T-cell (primary cell): ENCODE results near the gene RNF32. TPM values are rescaled to one million over a fixed set of nuclear protein-coding genes. Genes with fewer than 3 reads are reported as not detected.

Source experiments
- ATAC-seq, 4 experiments: fragments of 200-7000 bp in 3 of 4; fragments of 150-1000 bp in 1 of 4; cut with Tn5 transposase; replicated peaks in 1 of 4; 1 replicate in 3 of 4; 2 replicates in 1 of 4; pipeline ENCODE4 v1.10.0; 2021; ENCODE audit warnings: moderate library complexity in 3 of 4, mild to moderate bottlenecking in 2 of 4, moderate number of reproducible peaks in 1 of 4
- CTCF ChIA-PET, 2 donors: fragments of 300-600 bp; sonication (Branson Sonifier 250); formaldehyde crosslinking; loops; one replicate each; lab custom pipeline; 2022; ENCODE audit warnings: antibody characterized with exemption in 2 of 2; lab: Charles Lee
- POLR2A ChIA-PET, 2 donors: fragments of 300-600 bp; sonication (Branson Sonifier 250); formaldehyde crosslinking; loops; one replicate each; lab custom pipeline; 2022; ENCODE audit warnings: antibody characterized with exemption in 2 of 2; lab: Charles Lee
- DNase-seq, 35 experiments: peaks; one replicate each; pipeline versions ENCODE4 v3.0.0 to v3.0.0-alpha.2; 2013 to 2023
- H3K27ac ChIP-seq: one replicate; pipeline ENCODE4 v1.5.1; 2013; ENCODE audit warnings: low read length
- H3K27me3 ChIP-seq, 2 experiments: replicated peaks in 1 of 2; 1 replicate in 1 of 2; 2 replicates in 1 of 2; pipeline versions ENCODE4 v1.6.1 to v1.7.0; 2013; ENCODE audit warnings: low read length in 1 of 2, mixed read lengths in 1 of 2; ENCODE audit not compliant: control insufficient read depth in 2 of 2, insufficient read depth in 2 of 2; ENCODE audit errors: extremely low read depth in 1 of 2
- H3K36me3 ChIP-seq, 2 donors: 1 replicate in 1 of 2; 2 replicates in 1 of 2; pipeline versions ENCODE4 v1.6.1 to v1.7.0; 2013; ENCODE audit warnings: low read length in 1 of 2; ENCODE audit not compliant: control insufficient read depth in 2 of 2, insufficient read depth in 1 of 2; ENCODE audit errors: extremely low read depth in 1 of 2
- H3K4me1 ChIP-seq, 2 experiments: 1 replicate in 1 of 2; 2 replicates in 1 of 2; pipeline versions ENCODE4 v1.6.1 to v1.7.0; 2013; ENCODE audit warnings: low read length in 2 of 2, mixed read lengths in 1 of 2; ENCODE audit not compliant: insufficient read depth in 2 of 2, control insufficient read depth in 1 of 2; ENCODE audit errors: extremely low read depth in 1 of 2
- H3K4me3 ChIP-seq, 2 donors: 1 replicate in 1 of 2; 2 replicates in 1 of 2; pipeline versions ENCODE4 v1.5.1 to v1.7.0; 2013; ENCODE audit warnings: mild to moderate bottlenecking in 2 of 2, low read length in 1 of 2, moderate library complexity in 1 of 2; ENCODE audit not compliant: control insufficient read depth in 1 of 2; ENCODE audit errors: extremely low read depth in 1 of 2
- H3K9me3 ChIP-seq: 2 replicates; pipeline ENCODE4 v1.7.0; 2013
- H3K27ac Mint-ChIP-seq, 2 donors: one replicate each; pipeline ENCODE4 v1.8.0; 2020 to 2021; ENCODE audit warnings: mild to moderate bottlenecking in 2 of 2, mixed read lengths in 2 of 2
- H3K27me3 Mint-ChIP-seq, 2 donors: one replicate each; pipeline ENCODE4 v1.8.0; 2021 to 2022; ENCODE audit warnings: mixed read lengths in 2 of 2
- H3K36me3 Mint-ChIP-seq: one replicate; pipeline ENCODE4 v1.8.0; 2021; ENCODE audit warnings: mixed read lengths
- H3K4me1 Mint-ChIP-seq, 3 donors: one replicate each; pipeline ENCODE4 v1.8.0; 2020 to 2022; ENCODE audit warnings: mixed read lengths in 3 of 3, mild to moderate bottlenecking in 1 of 3
- H3K4me3 Mint-ChIP-seq, 3 donors: one replicate each; pipeline ENCODE4 v1.8.0; 2020 to 2022; ENCODE audit warnings: mild to moderate bottlenecking in 3 of 3, mixed read lengths in 3 of 3, moderate library complexity in 3 of 3
- H3K9me3 Mint-ChIP-seq, 3 donors: one replicate each; pipeline ENCODE4 v1.8.0; 2020 to 2022; ENCODE audit warnings: mixed read lengths in 3 of 3
- WGBS: methylation state at CpG from one replicate; pipeline ENCODE4 v1.1.5; 2013; ENCODE audit warnings: missing lambda C conversion rate; ENCODE audit not compliant: insufficient coverage; 5-methylcytosine and 5-hydroxymethylcytosine counted together
- total RNA-seq, 35 experiments: library from RNA in 6 of 35; stranded (reverse) in 6 of 35; fragments of 120-200 nt in 1 of 35; gene quantifications; one replicate each; pipeline versions ENCODE4 v1.2.1 to v1.2.4 and lab custom pipeline; 2013 to 2026

The RNF32 gene
- total RNA-seq, 5 donors from 2014 or later (not counting 1 experiment from before 2014, with no cell fraction given): 0.41 to 1.4 (median 1.1) TPM; not detected in 1

GRCh38 chr7:156603011-156603410 lies 37.6 kb upstream of the RNF32 start:
- ATAC-seq: no peak
- Histone ChIP-seq H3K4me3 (no peak overlapping the region), H3K9me3 (no peaks in the 10 kb centered on the region), H3K36me3 (no peaks in the 10 kb centered on the region), H3K4me1 (peaks cover 0 to 9% of the 10 kb centered on the region in 2 experiments), H3K27me3 (peaks cover 0 to 36% of the 10 kb centered on the region in 2 experiments), H3K27ac (no peak overlapping the region)
- Mint-ChIP-seq H3K27me3 (peaks cover 13 to 22% of the 10 kb centered on the region in 2 donors), H3K9me3 (peaks cover 0 to 2% (median 0%) of the 10 kb centered on the region in 3 donors), H3K4me1 (no peaks in the 10 kb centered on the region), H3K36me3 (no peaks in the 10 kb centered on the region), H3K27ac (no peak overlapping the region), H3K4me3 (no peak overlapping the region)
- POLR2A ChIA-PET: no interaction called here
- 84% methylated on average over 4 of the region's 6 CpGs for WGBS
- no peak for DNase-seq
- CTCF ChIA-PET: interaction anchor here in 1 of 2 donors (1.0 to 1.1 kb wide), 2 partner anchors 9 to 10 kb away, joined by 3 read pairs; no protein-coding TSS in a partner anchor

GRCh38 chr7:156603629-156604028 lies 36.9 kb upstream of the RNF32 start:
- ChIA-PET POLR2A (no interaction called here), CTCF (interaction anchor here in 1 of 2 donors (1.1 kb wide), 1 partner anchor 9 kb away, joined by 3 read pairs; no protein-coding TSS in a partner anchor)
- no peak overlapping the region for H3K27ac Mint-ChIP-seq
- no peak overlapping the region for H3K4me3 Mint-ChIP-seq
- Histone ChIP-seq H3K9me3 (no peaks in the 10 kb centered on the region), H3K36me3 (no peaks in the 10 kb centered on the region), H3K27ac (no peak overlapping the region), H3K27me3 (peaks cover 0 to 42% of the 10 kb centered on the region in 2 experiments), H3K4me1 (peaks cover 0 to 12% of the 10 kb centered on the region in 2 experiments), H3K4me3 (no peak overlapping the region)
- no peaks in the 10 kb centered on the region for H3K9me3 Mint-ChIP-seq
- H3K36me3 Mint-ChIP-seq: no peaks in the 10 kb centered on the region
- H3K27me3 Mint-ChIP-seq: peaks cover 10 to 27% of the 10 kb centered on the region in 2 donors
- DNase-seq (no peak), ATAC-seq (no peak)
- peaks cover 2 to 3% (median 3%) of the 10 kb centered on the region in 3 donors for H3K4me1 Mint-ChIP-seq
- no CpG with 5 or more reads among the region's 7 CpGs for WGBS

GRCh38 chr7:156604311-156604710 lies 36.3 kb upstream of the RNF32 start:
- ATAC-seq (no peak), DNase-seq (no peak)
- Mint-ChIP-seq H3K9me3 (no peaks in the 10 kb centered on the region), H3K27me3 (peaks cover 13 to 32% of the 10 kb centered on the region in 2 donors), H3K4me3 (no peak overlapping the region), H3K36me3 (no peaks in the 10 kb centered on the region), H3K27ac (no peak overlapping the region), H3K4me1 (peaks cover 4 to 7% (median 5%) of the 10 kb centered on the region in 3 donors)
- Histone ChIP-seq H3K4me3 (no peak overlapping the region), H3K9me3 (no peaks in the 10 kb centered on the region), H3K27me3 (peaks cover 0 to 42% of the 10 kb centered on the region in 2 experiments), H3K36me3 (no peaks in the 10 kb centered on the region), H3K4me1 (peaks cover 0 to 12% of the 10 kb centered on the region in 2 experiments), H3K27ac (no peak overlapping the region)
- WGBS: 85% methylated on average over 13 of the region's 15 CpGs
- ChIA-PET CTCF (no interaction called here), POLR2A (no interaction called here)

- H3K27ac ChIP-seq: no peak overlapping the region
- Mint-ChIP-seq H3K4me1 (peaks cover 4 to 7% (median 5%) of the 10 kb centered on the region in 3 donors), H3K36me3 (no peaks in the 10 kb centered on the region), H3K4me3 (no peak overlapping the region), H3K27ac (no peak overlapping the region), H3K27me3 (peaks cover 13 to 32% of the 10 kb centered on the region in 2 donors), H3K9me3 (no peaks in the 10 kb centered on the region)
- WGBS: 90% methylated on average over 19 of the region's 22 CpGs
- no peaks in the 10 kb centered on the region for H3K9me3 ChIP-seq
- H3K4me1 ChIP-seq: peaks cover 0 to 12% of the 10 kb centered on the region in 2 experiments
- DNase-seq (no peak), ATAC-seq (no peak)
- no peaks in the 10 kb centered on the region for H3K36me3 ChIP-seq
- POLR2A ChIA-PET: no interaction called here
- CTCF ChIA-PET: no interaction called here
- H3K4me3 ChIP-seq: no peak overlapping the region
- peaks cover 1 to 42% of the 10 kb centered on the region in 2 experiments for H3K27me3 ChIP-seq
These were observed 35.5 kb upstream of the RNF32 start for GRCh38 chr7:156604836-156605695.

- H3K27ac Mint-ChIP-seq: no peak overlapping the region
- no peaks in the 10 kb centered on the region for H3K36me3 Mint-ChIP-seq
- DNase-seq: no peak
- CTCF ChIA-PET: no interaction called here
- no peak for ATAC-seq
- H3K27me3 Mint-ChIP-seq: peaks cover 13 to 32% of the 10 kb centered on the region in 2 donors
- H3K9me3 ChIP-seq: no peaks in the 10 kb centered on the region
- POLR2A ChIA-PET: no interaction called here
- no peaks in the 10 kb centered on the region for H3K9me3 Mint-ChIP-seq
- H3K36me3 ChIP-seq: no peaks in the 10 kb centered on the region
- no peak overlapping the region for H3K4me3 ChIP-seq
- H3K27ac ChIP-seq: no peak overlapping the region
- 100% methylated on average over 1 of the region's 5 CpGs for WGBS
- H3K4me3 Mint-ChIP-seq: no peak overlapping the region
- H3K4me1 Mint-ChIP-seq: peaks cover 4 to 9% (median 8%) of the 10 kb centered on the region in 3 donors
- peaks cover 2 to 42% of the 10 kb centered on the region in 2 experiments for H3K27me3 ChIP-seq
- H3K4me1 ChIP-seq: peaks cover 0 to 17% of the 10 kb centered on the region in 2 experiments
These were observed 34.4 kb upstream of the RNF32 start for GRCh38 chr7:156606135-156606534.

- Mint-ChIP-seq H3K36me3 (no peaks in the 10 kb centered on the region), H3K4me1 (peaks cover 4 to 13% (median 10%) of the 10 kb centered on the region in 3 donors), H3K27ac (no peak overlapping the region), H3K9me3 (no peaks in the 10 kb centered on the region), H3K27me3 (peaks cover 13 to 32% of the 10 kb centered on the region in 2 donors), H3K4me3 (peak overlapping the region in 1 of 3 donors; percentile 13)
- ATAC-seq (no peak), DNase-seq (no peak)
- CTCF ChIA-PET: no interaction called here
- POLR2A ChIA-PET: no interaction called here
- 85% methylated on average over 8 of the region's 14 CpGs for WGBS
- H3K36me3 ChIP-seq: no peaks in the 10 kb centered on the region
- peaks cover 2 to 39% of the 10 kb centered on the region in 2 experiments for H3K27me3 ChIP-seq
- no peaks in the 10 kb centered on the region for H3K9me3 ChIP-seq
- no peak overlapping the region for H3K4me3 ChIP-seq
- peaks cover 0 to 23% of the 10 kb centered on the region in 2 experiments for H3K4me1 ChIP-seq
- no peak overlapping the region for H3K27ac ChIP-seq
These were observed 33.8 kb upstream of the RNF32 start for GRCh38 chr7:156606691-156607331.
